ENCODE results near the gene XBP1.
"Not testable (repeated sequence)": the region's sequence is repeated elsewhere in the genome, so short reads cannot be mapped to it uniquely, and the experiment has no call there.

Gene XBP1

GRCh38 chr22:28800308-28801041 lies at the start of gene XBP1:
TSS of gene XBP1 (minus strand) at chr22:28800569.
- peak; percentile 89 for DNase-seq

DNA sequence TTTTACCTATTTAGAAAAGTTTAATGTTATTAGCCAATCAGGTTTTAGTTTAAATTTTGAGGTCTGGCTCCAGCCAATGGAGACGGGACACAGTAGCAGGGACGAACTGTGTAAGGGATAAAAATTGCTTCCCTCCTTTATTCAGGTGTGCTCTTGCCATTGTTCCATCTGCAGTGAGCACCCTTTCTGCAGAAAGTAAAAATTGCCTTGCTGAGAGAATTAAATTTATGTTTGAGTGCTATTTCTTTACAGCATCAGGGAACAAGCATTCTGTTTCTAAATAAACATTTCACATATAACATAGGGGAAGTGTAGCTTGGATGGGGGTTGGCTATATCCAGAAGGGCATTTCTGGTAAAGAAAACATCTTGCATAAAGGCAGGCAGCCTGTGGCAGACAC lies 46.6 kb upstream of the XBP1 start:
- DNase-seq: no peak

GRCh38 chr22:28844277-28844676 lies 43.9 kb upstream of the XBP1 start:
- DNase-seq: not testable (repeated sequence)

GRCh38 chr22:28843633-28844032 lies 43.3 kb upstream of the XBP1 start:
- no peak for DNase-seq

DNA sequence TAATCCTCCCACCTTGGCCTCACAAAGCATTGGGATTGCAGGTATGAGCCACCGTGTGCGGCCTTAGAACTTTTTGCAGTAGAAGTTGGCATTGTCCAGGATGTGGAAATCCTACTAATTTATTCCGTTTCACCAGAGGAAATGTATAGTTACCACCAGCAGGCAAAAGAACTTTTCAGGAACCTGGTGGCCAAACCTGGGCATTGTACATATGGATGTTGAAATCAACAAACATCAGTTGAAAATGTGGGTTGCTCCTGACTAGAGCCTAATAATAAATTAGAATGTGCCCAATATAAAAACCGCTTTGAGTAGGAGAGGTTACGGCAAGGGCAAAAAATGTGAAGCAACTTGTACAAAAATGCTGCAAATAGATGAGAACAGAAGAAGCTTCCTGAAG lies 40.7 kb upstream of the XBP1 start:
- DNase-seq: no peak

- DNase-seq: no peak
Observed at GRCh38 chr22:28838971-28839370, 38.6 kb upstream of the XBP1 start.

GRCh38 chr22:28837640-28838039 lies 37.3 kb upstream of the XBP1 start:
- DNase-seq: no peak

- DNase-seq: no peak
Observed at GRCh38 chr22:28835630-28836189, 35.3 kb upstream of the XBP1 start.

GRCh38 chr22:28833276-28833923 lies 33.0 kb upstream of the XBP1 start:
- no peak for DNase-seq

DNA sequence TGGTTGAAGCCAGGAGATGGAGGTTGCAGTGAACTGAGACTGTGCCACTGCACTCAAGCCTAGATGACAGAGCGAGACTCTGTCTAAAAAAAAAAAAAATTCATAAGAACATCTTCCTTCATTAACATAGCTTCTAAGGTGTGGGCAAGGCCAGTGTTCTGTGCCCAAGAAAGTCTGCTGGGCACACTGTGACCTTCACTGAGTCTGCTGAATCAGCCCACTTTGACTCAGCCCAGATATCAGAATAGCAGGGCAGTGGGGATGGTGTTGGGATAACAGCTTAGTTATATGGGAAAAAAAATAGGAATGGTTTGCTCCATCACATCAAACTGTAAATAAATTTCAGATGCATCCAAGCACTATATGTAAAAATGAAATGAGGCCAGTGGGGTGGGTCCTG lies 32.4 kb upstream of the XBP1 start:
- DNase-seq: no peak

DNA sequence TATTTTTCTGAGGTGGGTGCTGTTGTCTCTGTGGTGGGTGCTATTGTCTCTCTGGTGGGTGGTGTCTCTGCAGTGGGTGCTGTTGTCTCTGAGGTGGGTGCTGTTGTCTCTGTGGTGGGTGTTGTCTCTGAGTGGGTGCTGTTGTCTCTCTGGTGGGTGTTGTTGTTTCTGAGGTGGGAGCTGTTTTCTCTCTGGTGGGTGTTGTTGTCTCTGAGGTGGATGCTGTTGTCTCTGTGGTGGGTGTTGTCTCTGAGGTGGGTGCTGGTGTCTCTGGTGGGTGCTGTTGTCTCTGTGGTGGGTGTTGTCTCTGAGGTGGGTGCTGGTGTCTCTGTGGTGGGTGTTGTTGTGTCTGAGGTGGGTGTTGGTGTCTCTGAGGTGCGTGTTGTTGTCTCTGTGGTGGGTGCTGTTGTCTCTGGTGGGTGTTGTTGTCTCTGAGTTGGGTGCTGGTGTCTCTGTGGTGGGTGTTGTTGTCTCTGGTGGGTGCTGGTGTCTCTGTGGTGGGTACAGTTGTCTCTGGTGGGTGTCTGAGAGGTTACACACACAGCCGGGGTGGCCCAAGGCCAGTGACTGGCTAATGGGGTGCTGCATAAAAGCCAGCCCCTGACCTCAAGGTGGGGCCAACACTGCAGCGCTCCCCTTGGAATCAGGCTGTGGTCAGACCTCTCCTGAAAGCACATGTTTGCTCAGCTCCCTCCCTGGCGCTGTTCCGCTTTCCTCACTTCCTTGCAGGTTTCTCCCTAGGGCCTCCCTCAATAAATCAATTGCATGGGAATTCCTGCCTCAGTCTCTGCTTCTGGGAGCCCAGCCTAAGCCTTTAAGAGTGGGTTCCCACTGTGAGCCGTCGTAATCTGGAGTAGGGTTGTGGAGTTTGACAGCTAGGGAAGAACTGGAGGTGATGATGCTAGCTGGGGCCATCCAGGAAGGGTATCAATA lies 31.0 kb upstream of the XBP1 start:
- DNase-seq: no peak

DNA sequence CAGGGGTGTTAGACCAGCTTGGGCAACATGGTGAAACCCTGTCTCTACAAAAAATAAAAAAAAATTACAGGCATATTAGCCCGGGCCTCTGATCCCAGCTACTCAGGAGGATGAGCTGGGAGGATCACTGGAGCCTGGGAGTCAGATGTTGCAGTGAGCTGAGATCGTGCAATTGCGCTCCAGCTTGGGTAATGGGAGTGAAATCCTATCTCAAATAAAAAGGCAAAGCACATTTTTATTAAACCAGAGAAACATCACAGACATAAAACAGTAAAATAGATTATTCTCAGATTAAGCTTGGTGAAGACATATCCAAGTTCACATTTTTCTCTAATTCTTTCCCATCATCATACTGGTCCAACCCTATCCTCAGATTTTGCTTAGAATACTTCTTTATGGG lies 30.1 kb upstream of the XBP1 start:
- DNase-seq: no peak

GRCh38 chr22:28829358-28830181 lies 29.2 kb upstream of the XBP1 start:
- DNase-seq: peak; percentile 71

DNA sequence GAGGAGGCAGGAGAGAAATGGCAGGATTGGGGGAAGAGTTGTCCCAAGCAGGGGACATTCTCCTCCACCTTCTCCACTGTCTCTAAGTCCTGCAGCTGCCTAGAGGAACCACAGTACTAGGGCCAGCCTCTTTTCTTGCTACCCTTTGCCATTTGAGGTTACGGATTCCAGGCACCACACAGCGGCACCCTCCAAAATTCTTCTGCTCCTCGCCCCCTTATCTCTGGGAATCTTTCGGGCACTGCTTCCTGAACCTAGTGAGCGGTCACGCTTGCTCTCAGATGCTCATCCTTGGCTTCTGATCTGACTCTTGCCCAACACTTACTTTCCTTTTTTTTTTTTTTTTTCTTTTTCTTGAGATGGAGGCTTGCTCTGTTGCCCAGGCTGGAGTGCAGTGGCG lies 26.6 kb upstream of the XBP1 start:
- DNase-seq: no peak

- not testable (repeated sequence) for DNase-seq
Observed at GRCh38 chr22:28826430-28826829, 26.1 kb upstream of the XBP1 start.

DNA sequence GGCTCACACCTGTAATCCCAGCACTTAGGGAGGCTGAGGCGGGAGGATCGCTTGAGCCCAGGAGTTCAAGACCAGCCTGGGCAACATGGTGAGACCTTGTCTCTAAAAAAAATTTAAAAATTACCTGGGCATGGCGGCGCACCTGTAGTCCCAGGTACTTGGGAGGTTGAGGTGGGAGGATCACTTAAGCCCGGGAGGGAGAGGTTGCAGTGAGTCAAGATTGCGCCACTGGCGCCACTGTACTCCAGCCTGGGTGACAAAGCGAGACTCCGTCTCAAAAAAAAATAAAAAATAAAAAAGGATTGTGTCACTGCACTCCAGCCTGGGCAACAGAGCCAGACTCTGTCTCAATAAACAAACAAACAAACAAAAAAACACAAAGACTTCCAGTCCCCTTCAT lies 24.1 kb upstream of the XBP1 start:
- not testable (repeated sequence) for DNase-seq

DNA sequence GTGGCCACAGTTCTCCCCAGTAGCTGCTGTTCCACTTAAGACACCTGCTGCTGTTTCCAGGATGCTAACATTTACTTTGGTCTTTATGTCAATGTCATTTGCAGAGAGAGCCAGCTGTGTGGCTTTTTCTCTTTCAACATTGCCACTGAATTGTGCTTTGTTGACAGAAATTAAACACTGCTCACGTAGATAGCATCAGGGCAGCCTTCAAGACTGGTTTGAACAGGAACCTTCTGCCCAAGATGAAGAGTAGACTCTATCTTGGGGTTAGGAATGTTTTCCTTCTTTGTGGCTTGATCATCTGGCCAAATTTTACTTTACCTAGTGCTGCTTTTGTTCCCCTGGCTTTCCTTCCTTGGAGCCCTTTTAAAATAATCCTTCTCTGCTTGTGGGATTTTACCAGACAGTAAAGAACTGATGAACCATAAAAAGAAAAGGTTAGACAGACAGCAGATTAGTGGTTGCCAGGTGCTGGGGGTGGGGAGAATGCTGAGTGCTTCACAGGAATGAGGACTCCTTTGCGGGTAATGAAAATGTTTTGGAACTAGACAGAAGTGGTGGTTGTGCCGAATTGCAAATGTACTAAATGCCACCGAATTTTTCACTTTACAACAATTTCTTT lies 22.7 kb upstream of the XBP1 start:
- DNase-seq: no peak

- DNase-seq: no peak
Observed at GRCh38 chr22:28821452-28821851, 21.1 kb upstream of the XBP1 start.

DNA sequence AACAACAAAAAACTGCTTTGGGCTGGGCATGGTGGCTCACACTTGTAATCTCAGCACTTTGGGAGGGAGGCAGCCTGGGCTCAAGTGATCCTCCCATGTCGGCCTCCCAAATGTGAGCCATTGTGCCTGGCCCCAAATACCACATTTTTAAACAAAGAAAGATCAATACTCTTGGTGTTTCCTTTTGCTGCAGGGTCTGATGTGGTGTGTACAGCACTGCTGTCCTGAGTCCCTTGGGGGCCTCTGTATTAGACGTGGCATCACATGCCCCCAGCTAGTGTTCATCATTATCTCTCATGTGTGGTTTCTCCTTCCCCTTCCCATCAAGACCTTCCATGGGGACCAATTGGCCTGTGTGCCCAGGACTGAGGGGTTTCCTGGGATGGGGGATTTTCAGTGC lies 20.5 kb upstream of the XBP1 start:
- DNase-seq: no peak

GRCh38 chr22:28819253-28820096 lies 19.1 kb upstream of the XBP1 start:
- DNase-seq: no peak

All from stimulated activated CD4-positive, alpha-beta T cell treated with anti-CD3 and anti-CD28 coated beads, Interleukin-4, amount 100 ng/mL, for 1 hour (primary cell).